Ascending aorta (tissue), 2 donors: ENCODE data around the gene SLFN12L. TPM values are rescaled to one million over a fixed set of nuclear protein-coding genes. Genes with fewer than 3 reads are reported as not detected.
"Not testable (repeated sequence)": the region's sequence is repeated elsewhere in the genome, so short reads cannot be mapped to it uniquely, and the experiment has no call there.

Experiments
- DNase-seq, 2 donors: peaks; one replicate each; pipeline ENCODE4 v3.0.0-alpha.2; 2019; ENCODE audit warnings: low spot score in 2 of 2
- H3K27ac ChIP-seq, 2 donors: fragments of 200-600 bp; sonication (generic); one replicate each; pipeline ENCODE4 v1.5.1; 2016 to 2017; ENCODE audit warnings: mild to moderate bottlenecking in 1 of 2
- H3K27me3 ChIP-seq: fragments of 200-600 bp; sonication (generic); one replicate; pipeline ENCODE4 v1.5.1; 2017
- H3K36me3 ChIP-seq, 2 donors: fragments of 200-600 bp; sonication (generic); one replicate each; pipeline ENCODE4 v1.5.1; 2016
- H3K4me1 ChIP-seq, 2 donors: fragments of 200-600 bp; sonication (generic); one replicate each; pipeline ENCODE4 v1.5.1; 2016 to 2017; ENCODE audit warnings: mild to moderate bottlenecking in 1 of 2
- H3K4me3 ChIP-seq, 2 donors: fragments of 200-600 bp; sonication (generic); one replicate each; pipeline ENCODE4 v1.5.1; 2016 to 2017; ENCODE audit warnings: mild to moderate bottlenecking in 1 of 2
- H3K9me3 ChIP-seq, 2 donors: fragments of 200-600 bp; sonication (generic); one replicate each; pipeline ENCODE4 v1.5.1; 2016
- intact Hi-C: fragments of 100-400 bp; cut with DNase I; formaldehyde crosslinking; loops from one replicate; pipeline ENCODE4 v1.15.1; 2023
- total RNA-seq: library from RNA; depleted of rRNA; stranded (reverse); fragments of >200 nt; gene quantifications from one replicate; pipeline ENCODE4 v1.1.0, GENCODE V29; 2016
- TF ChIP-seq, protein P1 (sequence below), 3 experiments: fragments of 200-600 bp in 2 of 3; fragments of 450-650 bp in 1 of 3; sonication (generic) in 2 of 3; IDR thresholded peaks; one replicate each; pipeline ENCODE4 v1.5.1; 2016 to 2019; ENCODE audit warnings: antibody characterized with exemption in 3 of 3, mild to moderate bottlenecking in 1 of 3, moderate library complexity in 1 of 3

Gene SLFN12L
- total RNA-seq, 1 donor from 2014 or later, result not detected

DNA sequence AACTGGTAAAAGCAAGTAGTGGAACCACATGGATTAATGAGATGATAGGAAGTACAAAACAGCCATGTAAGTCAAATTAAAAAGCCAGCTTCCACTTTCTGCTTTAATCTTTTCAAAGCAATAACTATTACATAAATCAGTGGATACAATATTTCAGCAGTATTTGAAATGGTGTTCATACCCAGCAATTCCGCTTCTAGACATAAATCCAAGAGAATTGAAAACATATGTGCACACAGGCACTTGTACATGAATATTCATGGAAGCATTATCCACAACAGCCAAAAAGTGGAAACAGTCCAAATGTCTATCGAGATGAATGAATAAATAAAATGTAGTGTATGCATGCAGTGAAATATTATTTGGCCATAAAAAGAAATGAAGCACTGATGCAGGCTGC, 27.4 kb downstream of the SLFN12L start:
- no peak for DNase-seq
- Histone ChIP-seq H3K36me3 (no peaks in the 10 kb centered on the region), H3K4me3 (no peak overlapping the region), H3K27me3 (no peaks in the 10 kb centered on the region), H3K27ac (no peak overlapping the region), H3K9me3 (no peaks in the 10 kb centered on the region), H3K4me1 (no peaks in the 10 kb centered on the region)
- TF ChIP-seq, protein P1, sequence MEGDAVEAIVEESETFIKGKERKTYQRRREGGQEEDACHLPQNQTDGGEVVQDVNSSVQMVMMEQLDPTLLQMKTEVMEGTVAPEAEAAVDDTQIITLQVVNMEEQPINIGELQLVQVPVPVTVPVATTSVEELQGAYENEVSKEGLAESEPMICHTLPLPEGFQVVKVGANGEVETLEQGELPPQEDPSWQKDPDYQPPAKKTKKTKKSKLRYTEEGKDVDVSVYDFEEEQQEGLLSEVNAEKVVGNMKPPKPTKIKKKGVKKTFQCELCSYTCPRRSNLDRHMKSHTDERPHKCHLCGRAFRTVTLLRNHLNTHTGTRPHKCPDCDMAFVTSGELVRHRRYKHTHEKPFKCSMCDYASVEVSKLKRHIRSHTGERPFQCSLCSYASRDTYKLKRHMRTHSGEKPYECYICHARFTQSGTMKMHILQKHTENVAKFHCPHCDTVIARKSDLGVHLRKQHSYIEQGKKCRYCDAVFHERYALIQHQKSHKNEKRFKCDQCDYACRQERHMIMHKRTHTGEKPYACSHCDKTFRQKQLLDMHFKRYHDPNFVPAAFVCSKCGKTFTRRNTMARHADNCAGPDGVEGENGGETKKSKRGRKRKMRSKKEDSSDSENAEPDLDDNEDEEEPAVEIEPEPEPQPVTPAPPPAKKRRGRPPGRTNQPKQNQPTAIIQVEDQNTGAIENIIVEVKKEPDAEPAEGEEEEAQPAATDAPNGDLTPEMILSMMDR (IDR thresholded peaks at IDR 0.05), result no peak
- intact Hi-C loops, result no loop called here

DNA sequence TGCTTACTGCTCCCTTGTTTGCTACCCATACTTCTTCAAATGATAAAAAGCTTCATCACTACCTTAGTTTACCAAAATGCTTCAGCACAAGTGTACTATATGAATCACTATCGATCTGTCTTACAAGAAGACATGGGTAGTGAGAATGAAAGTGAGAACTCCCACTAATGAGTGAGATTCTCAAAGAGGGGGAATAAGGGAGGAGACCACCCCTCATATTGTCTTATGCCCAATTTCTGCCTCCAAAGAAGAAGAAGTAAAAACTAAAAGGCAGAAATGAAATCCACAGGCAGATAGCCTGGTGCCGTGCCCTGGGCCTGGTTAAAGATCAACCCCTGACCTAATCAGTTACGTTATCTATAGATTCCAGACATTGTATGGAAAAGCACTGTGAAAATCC, 29.8 kb downstream of the SLFN12L start:
- H3K36me3 ChIP-seq, H3K9me3 ChIP-seq, H3K27me3 ChIP-seq, intact Hi-C loops, H3K4me1 ChIP-seq, H3K27ac ChIP-seq, H3K4me3 ChIP-seq, DNase-seq: not testable (repeated sequence)

DNA sequence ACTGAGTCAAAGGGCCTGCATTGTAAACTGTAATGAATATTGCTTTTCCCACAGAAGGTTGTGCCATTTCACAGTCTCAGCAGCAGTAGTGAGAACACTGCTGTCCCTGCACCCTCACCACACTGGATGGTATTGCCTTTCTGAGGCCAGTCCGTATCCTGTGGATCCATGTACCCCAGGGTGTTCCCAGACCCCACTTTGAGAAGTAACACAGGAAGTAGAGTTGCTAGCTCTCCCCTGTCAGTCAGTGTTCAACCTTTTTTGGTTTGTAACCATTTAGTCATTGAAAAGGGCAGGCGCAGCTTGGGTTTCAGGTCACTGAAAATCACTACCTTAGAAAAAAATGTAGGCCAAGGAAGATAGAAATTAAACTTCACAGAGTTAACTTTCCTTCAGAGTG, 37.9 kb downstream of the SLFN12L start:
- DNase-seq, result no peak
- H3K9me3 ChIP-seq, result no peaks in the 10 kb centered on the region
- no peak overlapping the region for H3K27ac ChIP-seq
- H3K4me1 ChIP-seq, result peaks cover 0 to 3% of the 10 kb centered on the region in 2 donors
- intact Hi-C loops, result no loop called here
- peaks cover 28% of the 10 kb centered on the region for H3K27me3 ChIP-seq
- H3K4me3 ChIP-seq, result no peak overlapping the region
- no peaks in the 10 kb centered on the region for H3K36me3 ChIP-seq
- TF ChIP-seq, protein P1 (IDR thresholded peaks at IDR 0.05), result no peak

DNA sequence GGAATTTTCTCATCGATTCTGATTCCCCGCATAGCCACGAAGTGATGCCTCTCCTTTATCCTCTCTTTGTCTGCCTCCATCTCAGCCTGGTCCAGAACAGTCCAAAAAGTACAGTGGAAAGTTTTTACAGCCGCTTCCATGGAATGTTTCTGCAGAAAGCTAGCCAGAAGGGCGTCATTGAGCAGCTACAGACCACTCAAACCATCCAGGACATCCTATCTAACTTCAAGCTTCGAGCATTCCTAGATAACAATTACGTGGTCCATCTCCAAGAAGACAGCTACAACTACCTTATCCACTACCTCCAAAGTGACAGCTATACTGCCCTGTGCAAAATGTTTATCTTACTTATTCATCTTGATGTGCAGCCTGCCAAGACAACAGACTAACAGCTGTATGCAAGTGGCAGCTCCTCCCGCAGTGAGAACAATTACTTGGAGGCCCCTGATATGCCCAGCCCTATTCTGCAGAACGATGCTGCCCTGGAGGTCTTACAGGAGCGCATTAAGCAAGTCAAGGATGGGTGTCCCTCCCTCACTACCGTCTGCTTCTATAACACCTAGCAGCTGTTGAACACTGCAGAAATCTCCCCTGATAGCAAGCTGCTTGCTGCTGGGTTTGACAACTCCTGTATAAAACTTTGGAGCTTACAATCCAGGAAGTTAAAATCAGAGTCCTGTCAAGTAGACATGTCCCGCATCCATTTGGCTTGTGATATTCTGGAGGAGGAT, 38.9 kb downstream of the SLFN12L start:
- H3K27me3 ChIP-seq, result peaks cover 28% of the 10 kb centered on the region

DNA sequence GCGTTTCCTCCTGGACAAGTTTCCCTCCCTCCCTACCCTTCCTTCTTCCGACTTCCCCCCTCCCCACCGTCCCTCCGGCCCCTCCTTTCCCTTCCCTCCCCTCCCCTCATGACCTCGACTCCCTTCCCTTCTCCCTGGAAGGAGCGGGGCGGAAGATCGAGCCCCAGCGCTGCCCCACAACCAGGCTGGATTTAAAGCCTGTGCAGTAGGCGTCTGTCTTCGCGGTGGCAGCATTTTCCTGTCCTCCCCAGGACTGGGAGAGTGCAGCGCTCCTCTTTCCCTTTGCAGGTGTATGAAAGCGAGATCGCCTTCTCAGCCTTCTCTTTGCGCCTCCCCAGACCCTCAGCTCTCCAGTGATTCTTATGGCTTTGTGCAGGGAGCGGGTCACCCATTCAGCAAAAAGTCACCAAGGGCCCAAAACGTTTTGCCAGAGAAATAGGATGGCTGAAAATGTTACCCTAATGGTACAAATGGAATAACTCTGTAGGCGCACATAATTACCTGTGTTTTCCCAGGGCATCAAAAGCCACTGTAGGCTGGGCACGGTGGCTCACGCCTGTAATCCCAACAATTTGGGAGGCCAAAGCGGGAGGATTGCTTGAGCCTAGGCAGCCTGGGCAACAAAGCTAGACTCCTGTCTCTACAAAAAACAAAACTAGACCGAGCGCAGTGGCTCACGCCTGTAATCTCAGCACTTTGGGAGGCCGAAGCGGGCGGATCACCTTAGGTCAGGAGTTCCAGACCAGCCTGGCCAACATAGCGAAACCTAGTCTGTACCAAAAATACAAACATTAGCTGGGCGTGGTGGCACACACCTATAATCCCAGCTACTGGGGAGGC, 40.8 kb downstream of the SLFN12L start:
- H3K4me3 ChIP-seq, result no peak overlapping the region

More for the DNA sequence above, 38.9 kb downstream of the SLFN12L start:
- H3K27ac ChIP-seq, result no peak overlapping the region
- no peaks in the 10 kb centered on the region for H3K9me3 ChIP-seq
- peak overlapping the region in 1 of 2 donors; percentile 29 for H3K4me3 ChIP-seq
- no peak for DNase-seq
- peaks cover 0 to 3% of the 10 kb centered on the region in 2 donors for H3K4me1 ChIP-seq
- intact Hi-C loops, result no loop called here
- no peaks in the 10 kb centered on the region for H3K36me3 ChIP-seq
- TF ChIP-seq, protein P1 (IDR thresholded peaks at IDR 0.05), result no peak

More for the DNA sequence above, 40.8 kb downstream of the SLFN12L start:
- Histone ChIP-seq H3K4me1 (peaks cover 0 to 3% of the 10 kb centered on the region in 2 donors), H3K36me3 (no peaks in the 10 kb centered on the region), H3K27me3 (peaks cover 28% of the 10 kb centered on the region), H3K9me3 (no peaks in the 10 kb centered on the region), H3K27ac (no peak overlapping the region)
- no peak for DNase-seq
- intact Hi-C loops, result no loop called here
- TF ChIP-seq, protein P1 (IDR thresholded peaks at IDR 0.05), result no peak
